HG02610 (cell line): ENCODE data around the gene DLX4.

ENCODE experiments used
- ATAC-seq: cut with Tn5 transposase; IDR thresholded peaks from one replicate; pipeline ENCODE4 v1.9.1; 2021; ENCODE audit warnings: mild to moderate bottlenecking, moderate library complexity; ENCODE audit not compliant: unreplicated experiment

The DLX4 gene

GRCh38 chr17:49986396-49987289 is 17.7 kb downstream of the DLX4 start:
- ATAC-seq, result no peak

- ATAC-seq, result no peak
Observed at GRCh38 chr17:49987290-49987585, 18.2 kb downstream of the DLX4 start.

GRCh38 chr17:49987681-49988441 is 18.9 kb downstream of the DLX4 start:
- ATAC-seq, result no peak

GRCh38 chr17:49989518-49989880 is 20.5 kb downstream of the DLX4 start:
- ATAC-seq, result no peak

- ATAC-seq, result no peak
Observed at GRCh38 chr17:49990331-49990730, 21.3 kb downstream of the DLX4 start.

GRCh38 chr17:49990921-49991320 is 21.9 kb downstream of the DLX4 start:
- no peak for ATAC-seq

- ATAC-seq, result no peak
Observed at GRCh38 chr17:49991409-49991808, 22.4 kb downstream of the DLX4 start.

GRCh38 chr17:49992191-49992932 is 23.4 kb downstream of the DLX4 start:
- ATAC-seq, result no peak

GRCh38 chr17:49992933-49993422 is 24.0 kb downstream of the DLX4 start:
- ATAC-seq, result no peak

- ATAC-seq, result no peak
Observed at GRCh38 chr17:49993423-49994060, 24.6 kb downstream of the DLX4 start.

- no peak for ATAC-seq
Observed at GRCh38 chr17:49994085-49995054, 25.4 kb downstream of the DLX4 start.

- no peak for ATAC-seq
Observed at GRCh38 chr17:49995055-49995738, 26.2 kb downstream of the DLX4 start, which contains the start of gene DLX3. Gene DLX3, minus strand, starts transcription at chr17:49995224. Its CDS starts 226 bp downstream, at chr17:49994998.

GRCh38 chr17:49996121-49996494 is 27.1 kb downstream of the DLX4 start:
- no peak for ATAC-seq

- ATAC-seq, result no peak
Observed at GRCh38 chr17:49996495-49997300, 27.7 kb downstream of the DLX4 start.

- ATAC-seq, result no peak
Observed at GRCh38 chr17:49997301-49997650, 28.3 kb downstream of the DLX4 start.

GRCh38 chr17:49997773-49998703 is 29.0 kb downstream of the DLX4 start:
- ATAC-seq, result peak; percentile 55

GRCh38 chr17:49998836-49999511 is 30.0 kb downstream of the DLX4 start:
- ATAC-seq, result no peak
